HepG2 (cell line): ENCODE results near the gene PGAP3. TPM values are rescaled to one million over a fixed set of nuclear protein-coding genes. Genes with fewer than 3 reads are reported as not detected.

Source experiments
- ARID3A ChIP-seq: IDR thresholded peaks from 2 replicates; pipeline ENCODE4 v1.6.1; 2012; ENCODE audit warnings: low read depth, low read length, improper control_type of control experiment
- FOXP1 ChIP-seq, 2 experiments: fragments of 450-650 bp in 1 of 2; IDR thresholded peaks; 2 replicates each; pipeline ENCODE4 v1.6.1; 2017 to 2018; ENCODE audit warnings: antibody characterized with exemption in 1 of 2
- KAT2B ChIP-seq: fragments of 150-350 bp; IDR thresholded peaks from 2 replicates; pipeline ENCODE4 v1.6.1; 2014; ENCODE audit warnings: low read depth, low read length, borderline replicate concordance
- KLF13 ChIP-seq: sonication (generic); formaldehyde crosslinking; IDR thresholded peaks from 2 replicates; pipeline ENCODE4 v1.4.0; 2020; ENCODE audit warnings: mild to moderate bottlenecking, missing genetic modification reagents
- PHB2 ChIP-seq: fragments of 450-650 bp; IDR thresholded peaks from 2 replicates; pipeline ENCODE4 v1.6.1; 2018; ENCODE audit not compliant: partially characterized antibody
- PHF5A ChIP-seq: IDR thresholded peaks from one replicate; pipeline ENCODE4 v1.6.1; 2018; ENCODE audit warnings: low read depth, missing genetic modification reagents; ENCODE audit not compliant: unreplicated experiment
- PRDM4 ChIP-seq: sonication (generic); formaldehyde crosslinking; IDR thresholded peaks from 2 replicates; pipeline ENCODE4 v1.9.0; 2021; ENCODE audit warnings: missing genetic modification reagents, borderline replicate concordance
- SMARCC2 ChIP-seq: fragments of 450-650 bp; IDR thresholded peaks from 2 replicates; pipeline ENCODE4 v1.6.1; 2017; ENCODE audit warnings: antibody characterized with exemption, mild to moderate bottlenecking
- TAF15 ChIP-seq: fragments of 200-400 bp; formaldehyde crosslinking; IDR thresholded peaks from one replicate; pipeline ENCODE4 v1.6.1; 2018; ENCODE audit warnings: mild to moderate bottlenecking, low read depth, low read length; ENCODE audit not compliant: poor library complexity, severe bottlenecking
- TBX2 ChIP-seq: sonication (generic); formaldehyde crosslinking; IDR thresholded peaks from 2 replicates; pipeline ENCODE4 v1.5.0; 2020; ENCODE audit warnings: missing genetic modification reagents, mild to moderate bottlenecking, borderline replicate concordance
- TEF ChIP-seq: sonication (generic); formaldehyde crosslinking; IDR thresholded peaks from 2 replicates; pipeline ENCODE4 v1.5.0; 2020; ENCODE audit warnings: missing genetic modification reagents
- TGIF2 ChIP-seq: IDR thresholded peaks from 2 replicates; pipeline ENCODE4 v1.6.1; 2016; ENCODE audit warnings: control low read depth, missing compliant biosample characterization
- ZBTB20 ChIP-seq: sonication (generic); formaldehyde crosslinking; IDR thresholded peaks from 2 replicates; pipeline ENCODE4 v1.8.1; 2023; ENCODE audit warnings: missing genetic modification reagents, low read depth, mild to moderate bottlenecking, borderline replicate concordance
- ZIK1 ChIP-seq: sonication (generic); formaldehyde crosslinking; IDR thresholded peaks from 2 replicates; pipeline ENCODE4 v1.5.0; 2020; ENCODE audit warnings: mild to moderate bottlenecking, low read depth, missing genetic modification reagents, borderline replicate concordance
- ZNF230 ChIP-seq: sonication (generic); formaldehyde crosslinking; IDR thresholded peaks from 2 replicates; pipeline ENCODE4 v1.4.0; 2020; ENCODE audit warnings: mild to moderate bottlenecking, missing genetic modification reagents
- ZNF232 ChIP-seq: sonication (generic); formaldehyde crosslinking; IDR thresholded peaks from 2 replicates; pipeline ENCODE4 v1.4.0; 2020; ENCODE audit warnings: missing genetic modification reagents, borderline replicate concordance
- ZNF296 ChIP-seq: sonication (generic); formaldehyde crosslinking; conservative IDR thresholded peaks from 2 replicates; pipeline ENCODE4 v1.5.0; 2020; ENCODE audit warnings: mild to moderate bottlenecking, missing genetic modification reagents
- ZNF597 ChIP-seq: sonication (generic); formaldehyde crosslinking; IDR thresholded peaks from 2 replicates; pipeline ENCODE4 v1.5.0; 2020; ENCODE audit warnings: missing genetic modification reagents
- ZNF615 ChIP-seq: sonication (generic); formaldehyde crosslinking; IDR thresholded peaks from 2 replicates; pipeline ENCODE4 v1.5.0; 2020; ENCODE audit warnings: mild to moderate bottlenecking, missing genetic modification reagents, borderline replicate concordance
- ZNF737 ChIP-seq: sonication (generic); formaldehyde crosslinking; IDR thresholded peaks from 2 replicates; pipeline ENCODE4 v1.5.0; 2020; ENCODE audit warnings: missing genetic modification reagents, mild to moderate bottlenecking, borderline replicate concordance
- polyA plus RNA-seq, 8 experiments: library from polyadenylated mRNA; depleted of rRNA in 3 of 8; stranded (reverse) in 7 of 8; unstranded in 1 of 8; fragments of >200 nt; fragmentation: Illumina TruSeq in 4 of 8; extraction: Trizol in 4 of 8; gene quantifications; 2 replicates each; pipeline versions ENCODE4 v1.2.1 to v1.2.3, GENCODE V29; 2011 to 2016; ENCODE audit warnings: low read depth in 4 of 8, missing spikeins in 1 of 8, mixed read lengths in 1 of 8; ENCODE audit not compliant: insufficient read depth in 1 of 8
- total RNA-seq, 5 experiments: library from RNA; depleted of rRNA; stranded (reverse); fragments of >200 nt; fragmentation: Illumina TruSeq; extraction: Trizol; gene quantifications; 2 replicates each; pipeline ENCODE4 v1.2.3, GENCODE V29; 2016; ENCODE audit warnings: low read depth in 1 of 5

PGAP3 gene
- total and polyA plus RNA-seq, 2 of the 13 experiments (the other 11 are each of a cell fraction or from before 2014, with no cell fraction given) = 11.9 to 14.6 TPM

GRCh38 chr17:39667945-39668924, 19.6 kb downstream of the PGAP3 start, which contains the start of gene PNMT (continued):
- TF ChIP-seq ZBTB20 (CRISPR knock-in tag) (no peak), SMARCC2 (no peak), PHF5A (CRISPR knock-in tag) (no peak), FOXP1 (IDR thresholded peaks at IDR 0.05) (no peak), FOXP1 (CRISPR knock-in tag; IDR thresholded peaks at IDR 0.05) (no peak), KLF13 (peak; percentile 83; the same call in 1 of the 2 replicates), TGIF2 (CRISPR knock-in tag) (peak; percentile 77), PRDM4 (CRISPR knock-in tag) (no peak), ZNF232 (CRISPR knock-in tag) (0 out of 2 replicates have a peak, but pooled peaks have one; percentile 44), ZNF615 (CRISPR knock-in tag) (no peak), TAF15 (peak; percentile 29), TBX2 (peak; percentile 77), KAT2B (no peak), ZNF296 (CRISPR knock-in tag) (no peak), ZNF737 (CRISPR knock-in tag) (no peak), ZIK1 (CRISPR knock-in tag) (peak; percentile 51; the same call in 1 of the 2 replicates), TEF (CRISPR knock-in tag) (no peak), ZNF230 (CRISPR knock-in tag) (peak; percentile 84; the same call in 1 of the 2 replicates), ZNF597 (CRISPR knock-in tag) (no peak), ARID3A (no peak), PHB2 (no peak)
